KMS-11 (cell line): ENCODE results near the gene UBE2L3.
"Not testable (repeated sequence)": the region's sequence is repeated elsewhere in the genome, so short reads cannot be mapped to it uniquely, and the experiment has no call there.

ENCODE experiments used
- H2AFZ ChIP-seq: fragments of 200-600 bp; sonication (generic); 2 replicates; pipeline ENCODE4 v1.6.1; 2016; ENCODE audit warnings: antibody characterized with exemption, mixed run types, low read depth
- H3K27ac ChIP-seq: fragments of 200-600 bp; sonication (generic); 2 replicates; pipeline ENCODE4 v1.6.1; 2016; ENCODE audit warnings: mild to moderate bottlenecking, mixed run types
- H3K27me3 ChIP-seq: fragments of 200-600 bp; sonication (generic); 2 replicates; pipeline ENCODE4 v1.6.1; 2017; ENCODE audit warnings: mild to moderate bottlenecking, low read depth, mixed run types, moderate library complexity; ENCODE audit not compliant: insufficient read depth
- H3K36me3 ChIP-seq: fragments of 200-600 bp; sonication (generic); 2 replicates; pipeline ENCODE4 v1.6.1; 2017; ENCODE audit warnings: mild to moderate bottlenecking, mixed run types; ENCODE audit not compliant: insufficient read depth
- H3K4me1 ChIP-seq: fragments of 200-600 bp; sonication (generic); 2 replicates; pipeline ENCODE4 v1.6.1; 2016; ENCODE audit warnings: mild to moderate bottlenecking, low read depth, mixed run types; ENCODE audit not compliant: poor library complexity, severe bottlenecking
- H3K4me2 ChIP-seq: fragments of 200-600 bp; sonication (generic); 2 replicates; pipeline ENCODE4 v1.7.0; 2016; ENCODE audit warnings: mild to moderate bottlenecking, mixed run types
- H3K4me3 ChIP-seq: fragments of 200-600 bp; sonication (generic); IDR thresholded peaks from 2 replicates; pipeline ENCODE4 v1.6.1; 2017; ENCODE audit warnings: low read depth, low read length, mixed read lengths; ENCODE audit not compliant: insufficient read depth
- H3K79me2 ChIP-seq: fragments of 200-600 bp; sonication (generic); 2 replicates; pipeline ENCODE4 v1.6.1; 2016; ENCODE audit warnings: low read depth, mixed run types; ENCODE audit not compliant: insufficient read depth
- H3K9ac ChIP-seq: fragments of 200-600 bp; sonication (generic); 2 replicates; pipeline ENCODE4 v1.6.1; 2016; ENCODE audit warnings: mild to moderate bottlenecking, mixed run types
- H4K20me1 ChIP-seq: fragments of 200-600 bp; sonication (generic); 2 replicates; pipeline ENCODE4 v1.6.1; 2016; ENCODE audit warnings: mild to moderate bottlenecking, mixed run types; ENCODE audit not compliant: insufficient read depth
- TF ChIP-seq, protein P1 (sequence below): fragments of 200-600 bp; sonication (generic); conservative IDR thresholded peaks from 2 replicates; pipeline ENCODE4 v1.6.1; 2017; ENCODE audit warnings: low read depth, mild to moderate bottlenecking, antibody characterized with exemption, low read length, moderate library complexity, mixed read lengths

Gene UBE2L3

DNA sequence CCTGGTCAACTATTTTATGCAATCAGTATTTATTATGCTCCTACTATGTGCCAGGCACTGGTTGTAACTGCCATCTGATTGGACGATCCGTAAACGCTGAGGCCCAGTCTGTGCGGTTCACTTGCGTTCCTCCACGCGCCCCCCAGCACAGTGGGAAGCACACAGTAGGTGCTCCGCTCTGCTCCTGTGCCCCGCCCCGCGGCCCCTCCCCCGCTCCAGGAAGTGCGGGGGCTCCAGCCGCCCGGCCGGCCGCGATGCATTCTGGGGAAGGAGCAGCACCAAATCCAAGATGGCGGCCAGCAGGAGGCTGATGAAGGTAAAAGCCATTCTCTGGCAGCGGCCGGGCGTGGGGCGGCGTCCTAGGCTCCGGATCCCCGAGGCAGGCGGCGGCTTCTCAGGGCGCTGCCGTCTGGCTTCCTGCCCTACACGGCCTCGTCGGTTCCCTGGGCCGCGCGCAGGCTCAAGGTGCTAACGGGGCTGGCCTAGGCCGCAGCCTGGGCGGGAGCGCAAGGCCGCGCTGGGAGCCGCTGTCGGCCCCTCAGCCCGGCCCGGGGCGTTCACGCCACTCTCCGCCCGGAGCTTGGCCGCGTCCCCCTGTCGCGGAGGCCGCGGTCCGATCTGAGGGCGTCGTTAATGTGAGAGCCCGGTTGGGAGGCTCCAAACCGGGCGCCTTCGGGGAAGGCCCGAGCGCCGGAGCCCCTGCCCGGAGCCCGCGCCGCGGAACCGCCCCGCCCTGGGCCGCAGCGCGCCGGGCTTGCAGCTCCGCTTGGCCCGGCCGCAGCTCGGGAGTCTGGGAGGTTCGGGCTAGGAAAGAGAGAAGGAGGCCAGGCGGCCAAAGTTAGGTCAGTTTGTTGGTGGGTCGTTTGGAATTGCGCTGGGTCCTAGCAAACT is at the start of gene UBE2L3:
UBE2L3 (plus strand) TSS at position 259 of the 891 bp plus-strand sequence; CDS start at position 290, 31 bp downstream.
- Histone ChIP-seq H3K9ac (peak within 1 kb of the TSS; percentile 99), H3K4me1 (peaks cover 33% of the 10 kb centered on the region), H3K27me3 (no peaks in the 10 kb centered on the region), H4K20me1 (peaks cover 32% of the 10 kb centered on the region), H3K4me3 (no peak within 1 kb of the TSS), H3K27ac (peak within 1 kb of the TSS; percentile 90), H3K79me2 (peaks cover 55% of the 10 kb centered on the region), H3K4me2 (peak within 1 kb of the TSS; percentile 97), H2AFZ (peak within 1 kb of the TSS; percentile 57), H3K36me3 (no peaks in the 10 kb centered on the region)
- TF ChIP-seq, protein P1, sequence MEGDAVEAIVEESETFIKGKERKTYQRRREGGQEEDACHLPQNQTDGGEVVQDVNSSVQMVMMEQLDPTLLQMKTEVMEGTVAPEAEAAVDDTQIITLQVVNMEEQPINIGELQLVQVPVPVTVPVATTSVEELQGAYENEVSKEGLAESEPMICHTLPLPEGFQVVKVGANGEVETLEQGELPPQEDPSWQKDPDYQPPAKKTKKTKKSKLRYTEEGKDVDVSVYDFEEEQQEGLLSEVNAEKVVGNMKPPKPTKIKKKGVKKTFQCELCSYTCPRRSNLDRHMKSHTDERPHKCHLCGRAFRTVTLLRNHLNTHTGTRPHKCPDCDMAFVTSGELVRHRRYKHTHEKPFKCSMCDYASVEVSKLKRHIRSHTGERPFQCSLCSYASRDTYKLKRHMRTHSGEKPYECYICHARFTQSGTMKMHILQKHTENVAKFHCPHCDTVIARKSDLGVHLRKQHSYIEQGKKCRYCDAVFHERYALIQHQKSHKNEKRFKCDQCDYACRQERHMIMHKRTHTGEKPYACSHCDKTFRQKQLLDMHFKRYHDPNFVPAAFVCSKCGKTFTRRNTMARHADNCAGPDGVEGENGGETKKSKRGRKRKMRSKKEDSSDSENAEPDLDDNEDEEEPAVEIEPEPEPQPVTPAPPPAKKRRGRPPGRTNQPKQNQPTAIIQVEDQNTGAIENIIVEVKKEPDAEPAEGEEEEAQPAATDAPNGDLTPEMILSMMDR: no peak

DNA sequence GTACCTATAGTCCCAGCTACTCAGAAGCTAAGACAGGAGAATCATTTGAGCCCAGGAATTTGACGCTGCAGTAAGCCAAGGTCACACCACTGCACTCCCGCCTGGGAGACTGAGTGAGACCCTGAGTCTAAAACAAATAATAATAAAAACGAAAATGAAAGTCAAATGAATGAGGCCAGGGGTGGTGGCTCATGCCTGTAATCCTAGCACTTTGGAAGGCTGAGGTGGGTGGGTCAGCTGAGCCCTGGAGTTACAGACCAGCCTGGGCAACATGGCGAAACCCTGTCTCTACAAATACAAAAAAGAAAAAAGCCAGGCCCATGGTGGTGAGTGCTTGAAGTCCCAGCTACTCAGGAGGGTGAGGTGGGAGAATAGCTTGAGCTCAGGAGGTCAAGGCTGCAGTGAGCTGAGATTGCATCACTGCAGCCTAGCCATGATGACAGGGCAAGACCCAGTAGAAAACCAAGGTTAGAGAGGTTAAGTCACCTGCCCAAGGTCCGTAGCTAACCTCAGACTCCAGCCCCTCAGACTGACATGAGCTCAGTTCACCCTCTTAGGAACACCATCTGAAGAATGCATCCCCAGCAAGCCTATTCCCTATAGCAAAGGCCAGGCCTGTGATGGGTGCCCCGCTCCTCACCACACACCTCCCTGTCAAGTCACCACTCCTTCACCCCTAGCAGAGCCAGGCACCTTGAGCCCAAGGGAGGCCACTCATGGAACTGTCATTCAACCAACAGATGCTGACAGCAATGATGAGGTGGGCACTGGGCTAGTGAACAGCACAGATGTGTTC is 40.6 kb upstream of the UBE2L3 start:
- not testable (repeated sequence) for H3K36me3 ChIP-seq, H3K4me2 ChIP-seq, H3K4me1 ChIP-seq, H3K27ac ChIP-seq, H2AFZ ChIP-seq, H3K27me3 ChIP-seq, H3K9ac ChIP-seq, H3K79me2 ChIP-seq, H4K20me1 ChIP-seq, H3K4me3 ChIP-seq

DNA sequence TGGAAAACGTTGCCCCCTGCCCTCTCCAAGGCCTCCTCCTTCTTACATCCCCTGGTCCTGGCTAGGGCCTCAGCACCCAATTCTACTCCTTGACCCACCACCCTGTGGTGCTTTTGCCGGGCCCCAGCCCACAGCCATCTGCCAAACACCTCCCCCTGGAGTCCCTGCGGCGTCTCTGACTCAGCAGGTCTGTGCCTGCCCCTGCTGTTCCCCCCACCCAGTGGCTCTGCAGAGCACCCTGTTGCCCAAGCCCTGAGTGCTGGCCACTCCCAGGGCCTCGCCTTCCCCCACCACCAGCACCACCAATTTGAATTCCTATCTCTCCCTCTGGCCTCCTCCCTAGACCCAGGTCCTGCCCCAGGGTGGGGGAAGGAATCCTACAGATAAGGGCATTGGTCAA is 36.0 kb upstream of the UBE2L3 start:
- H3K79me2 ChIP-seq, H3K36me3 ChIP-seq, H4K20me1 ChIP-seq, H3K4me3 ChIP-seq, H3K9ac ChIP-seq, H2AFZ ChIP-seq, H3K4me2 ChIP-seq, H3K27me3 ChIP-seq, H3K27ac ChIP-seq, H3K4me1 ChIP-seq: not testable (repeated sequence)

DNA sequence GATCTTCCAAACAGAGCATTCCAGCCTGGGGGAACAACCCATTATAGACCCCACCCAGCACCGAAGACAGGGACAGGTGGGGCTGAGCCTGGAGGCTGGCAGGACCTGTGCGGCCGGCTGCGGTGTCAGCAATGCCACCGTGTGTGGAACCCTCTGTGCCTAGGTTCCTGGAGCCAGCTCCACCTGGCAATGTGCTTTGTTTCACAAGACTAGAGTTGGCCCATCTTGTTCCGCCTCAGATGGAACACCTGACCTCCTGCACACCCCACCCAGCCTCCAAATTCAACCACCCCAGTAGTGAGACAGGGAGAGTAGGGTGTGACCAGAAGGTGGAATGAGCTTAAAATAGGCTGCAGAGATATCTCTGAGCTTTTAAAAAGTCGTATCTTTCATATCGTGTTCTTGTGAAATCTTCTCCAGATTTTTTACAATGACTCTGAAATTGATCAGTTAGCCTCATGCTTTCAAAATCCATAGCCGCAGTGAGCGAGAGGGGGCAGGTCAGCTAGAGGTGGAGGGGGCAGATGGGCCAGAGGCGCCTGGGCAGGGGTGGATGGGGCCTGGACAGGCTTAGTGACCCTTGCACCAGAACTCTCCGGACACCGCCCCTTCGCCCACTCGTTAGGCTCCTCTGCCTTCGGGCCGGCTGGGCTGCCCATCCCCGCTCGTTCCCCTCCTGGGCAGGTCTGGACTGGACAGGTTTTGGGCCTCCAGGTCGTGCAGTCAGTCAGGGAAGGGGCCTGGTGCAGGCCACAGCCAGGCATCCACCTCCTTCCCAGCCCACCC is 34.5 kb upstream of the UBE2L3 start:
- not testable (repeated sequence) for H3K79me2 ChIP-seq, H3K36me3 ChIP-seq, H3K9ac ChIP-seq, H3K27me3 ChIP-seq, H3K4me2 ChIP-seq, H2AFZ ChIP-seq, H3K4me1 ChIP-seq, H4K20me1 ChIP-seq, H3K27ac ChIP-seq, H3K4me3 ChIP-seq

DNA sequence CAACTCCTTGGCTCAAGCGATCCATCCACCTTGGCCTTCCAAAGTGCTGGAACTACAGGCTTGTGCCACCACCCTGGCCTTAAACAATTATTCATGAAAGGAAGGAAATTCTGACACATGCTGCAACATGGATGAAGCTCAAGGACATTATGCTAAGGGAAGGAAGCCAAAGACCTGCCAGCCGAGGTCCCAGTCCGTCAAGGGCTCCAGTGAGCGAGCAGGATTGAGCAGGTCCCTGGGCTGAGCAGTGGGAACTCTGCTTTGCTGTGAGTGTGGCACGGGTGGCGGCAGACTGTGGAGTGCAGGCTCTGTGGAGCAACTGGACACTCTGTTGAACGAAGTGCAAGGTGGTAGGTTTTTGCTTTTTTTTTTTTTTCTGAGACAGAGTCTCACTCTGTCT is 27.7 kb upstream of the UBE2L3 start:
- not testable (repeated sequence) for H3K27me3 ChIP-seq, H3K36me3 ChIP-seq

DNA sequence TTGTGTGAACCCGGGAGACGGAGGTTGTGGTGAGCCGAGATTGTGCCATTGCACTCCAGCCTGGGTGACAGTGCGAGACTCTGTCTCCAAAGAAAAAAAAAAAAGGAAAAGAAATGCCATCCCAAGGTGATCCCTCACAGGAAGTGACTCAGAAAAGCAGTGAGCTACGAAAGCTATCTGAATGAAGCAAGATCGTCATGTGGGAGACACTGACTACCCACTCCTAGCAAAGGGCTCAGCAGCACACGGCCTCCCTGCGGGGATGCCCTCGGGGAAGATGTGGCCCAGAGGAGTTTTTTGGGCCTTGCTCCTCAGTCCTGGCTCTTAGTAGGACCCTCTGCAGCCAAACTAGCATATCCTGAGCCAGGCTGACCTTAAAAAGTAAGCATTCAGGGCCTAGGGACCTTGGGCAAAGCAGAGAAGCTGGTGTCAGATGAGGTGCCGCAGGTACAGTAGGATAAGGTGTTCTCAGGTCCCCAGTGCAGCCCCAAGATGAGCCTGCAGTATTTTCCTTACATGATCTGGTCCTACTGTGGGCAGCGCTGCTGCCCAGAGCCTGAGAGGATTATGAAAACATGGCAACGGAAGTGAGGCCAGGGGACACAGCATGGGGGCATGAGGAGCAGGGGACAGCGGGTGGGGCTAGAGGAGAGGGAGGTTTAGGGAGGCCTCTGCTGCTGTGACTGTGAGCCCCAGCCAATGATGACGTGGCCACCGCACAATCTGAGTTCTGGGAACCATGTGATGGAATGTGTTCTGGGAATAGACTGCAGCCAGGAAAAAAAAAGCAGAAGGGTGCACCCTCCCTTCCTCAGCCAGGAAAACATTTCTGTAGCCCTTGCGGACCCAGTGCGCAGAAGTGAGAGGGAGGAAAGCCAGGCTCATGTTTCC is 22.8 kb upstream of the UBE2L3 start:
- H3K4me3 ChIP-seq, H3K79me2 ChIP-seq, H3K27ac ChIP-seq, H3K4me2 ChIP-seq, H3K27me3 ChIP-seq, H3K9ac ChIP-seq, H3K36me3 ChIP-seq, H2AFZ ChIP-seq, H3K4me1 ChIP-seq, H4K20me1 ChIP-seq: not testable (repeated sequence)

More for the DNA sequence above, 27.7 kb upstream of the UBE2L3 start:
- not testable (repeated sequence) for H2AFZ ChIP-seq, H3K27ac ChIP-seq, H4K20me1 ChIP-seq, H3K4me3 ChIP-seq, H3K79me2 ChIP-seq, H3K4me2 ChIP-seq, H3K9ac ChIP-seq, H3K4me1 ChIP-seq

DNA sequence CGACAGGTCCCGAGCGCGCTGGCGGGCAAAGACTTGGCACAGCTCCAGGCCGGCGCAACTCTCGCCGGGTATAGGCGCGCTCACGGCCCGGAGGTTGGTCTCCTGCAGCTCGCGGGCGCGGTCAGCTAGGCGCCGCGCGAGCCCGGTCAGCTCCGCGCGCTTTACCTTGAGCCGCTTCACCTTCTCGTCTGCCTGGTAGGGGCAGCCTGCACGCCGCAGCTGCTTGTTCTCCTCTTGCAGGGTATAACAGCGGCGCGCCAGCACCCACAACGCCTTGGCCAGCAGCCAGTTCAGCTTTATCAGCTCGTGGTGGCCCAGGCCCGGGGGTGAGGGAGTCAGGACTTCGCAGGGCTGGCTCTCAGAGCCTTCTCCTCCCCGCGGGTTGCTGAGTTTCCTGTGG is 18.0 kb upstream of the UBE2L3 start:
- H3K9ac ChIP-seq, H4K20me1 ChIP-seq, H3K36me3 ChIP-seq, H3K27me3 ChIP-seq, H3K4me1 ChIP-seq, H3K27ac ChIP-seq, H3K4me2 ChIP-seq, H2AFZ ChIP-seq, H3K4me3 ChIP-seq, H3K79me2 ChIP-seq: not testable (repeated sequence)

DNA sequence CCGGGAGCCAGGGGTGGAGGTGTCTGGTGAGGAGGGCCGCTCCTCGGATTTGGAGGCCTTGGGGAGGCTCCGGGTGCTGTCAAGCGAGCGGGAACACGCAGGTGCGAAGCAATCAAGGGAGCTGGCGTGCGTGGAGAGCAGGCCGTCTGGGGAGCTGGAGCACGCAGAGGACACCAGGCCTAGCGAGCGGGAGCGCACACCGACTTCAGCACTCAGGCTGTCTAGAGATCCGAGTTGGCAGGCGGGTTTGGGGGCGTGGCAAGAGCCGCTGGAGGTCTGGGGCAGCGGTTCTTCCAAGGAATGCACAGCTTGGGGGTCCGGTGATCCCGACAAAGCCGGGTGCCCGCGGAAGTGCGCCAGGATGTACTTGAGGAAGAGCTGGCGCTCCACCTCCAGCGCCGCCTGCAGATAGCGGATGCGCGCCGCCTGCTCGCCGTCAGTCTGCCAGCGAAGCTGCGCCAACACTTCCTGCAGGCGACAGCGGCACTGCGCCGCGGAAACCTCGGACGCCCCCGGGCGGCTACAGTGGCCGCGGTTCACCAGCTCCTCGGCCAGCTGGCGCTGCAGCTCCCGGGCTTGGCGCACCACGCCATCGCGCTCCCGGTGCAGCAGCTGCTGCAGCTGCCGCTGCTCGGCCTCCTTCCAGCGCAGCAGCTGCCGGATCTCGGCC is 17.4 kb upstream of the UBE2L3 start:
- not testable (repeated sequence) for H3K9ac ChIP-seq, H3K79me2 ChIP-seq, H2AFZ ChIP-seq, H3K4me3 ChIP-seq, H3K4me2 ChIP-seq, H3K36me3 ChIP-seq, H4K20me1 ChIP-seq, H3K27me3 ChIP-seq, H3K4me1 ChIP-seq, H3K27ac ChIP-seq
